Measurements from ENCODE around the gene SELE. TPM values are rescaled to one million over a fixed set of nuclear protein-coding genes. Genes with fewer than 3 reads are reported as not detected.

Gene SELE
- total RNA-seq, 4 donors from 2014 or later = 0.67 to 16.3 (median 1.5) TPM

- Histone ChIP-seq H3K27ac (no peak overlapping the region), H3K4me1 (no peaks in the 10 kb centered on the region), H3K4me3 (replicated peaks in 1 of 3) (no peak overlapping the region), H3K36me3 (no peaks in the 10 kb centered on the region), H3K27me3 (no peaks in the 10 kb centered on the region), H3K9me3 (no peaks in the 10 kb centered on the region)
- WGBS, 2 donors = 84 to 96% methylated on average over 2 of the region's 2 CpGs
- DNase-seq = no peak
- intact Hi-C loops (cut with DNase I) = no loop called here
- TF ChIP-seq, protein P1, sequence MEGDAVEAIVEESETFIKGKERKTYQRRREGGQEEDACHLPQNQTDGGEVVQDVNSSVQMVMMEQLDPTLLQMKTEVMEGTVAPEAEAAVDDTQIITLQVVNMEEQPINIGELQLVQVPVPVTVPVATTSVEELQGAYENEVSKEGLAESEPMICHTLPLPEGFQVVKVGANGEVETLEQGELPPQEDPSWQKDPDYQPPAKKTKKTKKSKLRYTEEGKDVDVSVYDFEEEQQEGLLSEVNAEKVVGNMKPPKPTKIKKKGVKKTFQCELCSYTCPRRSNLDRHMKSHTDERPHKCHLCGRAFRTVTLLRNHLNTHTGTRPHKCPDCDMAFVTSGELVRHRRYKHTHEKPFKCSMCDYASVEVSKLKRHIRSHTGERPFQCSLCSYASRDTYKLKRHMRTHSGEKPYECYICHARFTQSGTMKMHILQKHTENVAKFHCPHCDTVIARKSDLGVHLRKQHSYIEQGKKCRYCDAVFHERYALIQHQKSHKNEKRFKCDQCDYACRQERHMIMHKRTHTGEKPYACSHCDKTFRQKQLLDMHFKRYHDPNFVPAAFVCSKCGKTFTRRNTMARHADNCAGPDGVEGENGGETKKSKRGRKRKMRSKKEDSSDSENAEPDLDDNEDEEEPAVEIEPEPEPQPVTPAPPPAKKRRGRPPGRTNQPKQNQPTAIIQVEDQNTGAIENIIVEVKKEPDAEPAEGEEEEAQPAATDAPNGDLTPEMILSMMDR (IDR thresholded peaks at IDR 0.05) = no peak
- TF ChIP-seq POLR2A (IDR thresholded peaks at IDR 0.05) = no peak
Observed at GRCh38 chr1:169701261-169702005, 32.4 kb downstream of the SELE start.

DNA sequence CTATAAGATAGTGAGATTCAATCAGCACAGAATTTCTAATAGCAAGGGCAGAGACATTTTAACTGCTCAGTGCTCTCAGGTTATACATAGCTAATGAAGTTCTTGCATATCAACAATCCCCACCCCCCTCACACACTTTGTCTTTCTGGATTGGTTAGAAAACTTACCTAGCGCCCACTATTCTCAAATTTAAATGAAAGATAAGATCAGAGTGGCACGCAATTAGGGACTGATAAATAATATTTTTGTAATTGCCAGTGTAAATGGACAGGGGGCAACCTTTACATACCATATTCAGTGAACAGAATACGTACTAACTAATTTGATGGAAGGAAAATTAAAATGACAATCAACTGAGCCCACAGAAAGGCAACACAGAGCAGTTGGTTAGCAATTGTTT is 34.2 kb downstream of the SELE start:
- H3K9me3 ChIP-seq = no peaks in the 10 kb centered on the region
- intact Hi-C loops (cut with DNase I) = no loop called here
- no peak overlapping the region for H3K4me3 ChIP-seq (replicated peaks in 1 of 3)
- no peak for TF ChIP-seq POLR2A (IDR thresholded peaks at IDR 0.05)
- TF ChIP-seq, protein P1 (IDR thresholded peaks at IDR 0.05) = no peak
- no peaks in the 10 kb centered on the region for H3K36me3 ChIP-seq
- H3K27me3 ChIP-seq = no peaks in the 10 kb centered on the region
- DNase-seq = no peak
- H3K27ac ChIP-seq = no peak overlapping the region
- no peaks in the 10 kb centered on the region for H3K4me1 ChIP-seq
- WGBS, 2 donors = 56 to 70% methylated on average over 3 of the region's 3 CpGs

GRCh38 chr1:169698976-169699375 is 34.9 kb downstream of the SELE start:
- Histone ChIP-seq H3K27ac (no peak overlapping the region), H3K27me3 (no peaks in the 10 kb centered on the region), H3K36me3 (no peaks in the 10 kb centered on the region), H3K9me3 (no peaks in the 10 kb centered on the region), H3K4me1 (no peaks in the 10 kb centered on the region), H3K4me3 (replicated peaks in 1 of 3) (no peak overlapping the region)
- no peak for DNase-seq
- TF ChIP-seq, protein P1 (IDR thresholded peaks at IDR 0.05) = no peak
- TF ChIP-seq POLR2A (IDR thresholded peaks at IDR 0.05) = no peak
- intact Hi-C loops (cut with DNase I) = no loop called here
- 86 to 94% methylated on average over 3 of the region's 3 CpGs for WGBS, 2 donors

GRCh38 chr1:169697755-169698154 is 36.1 kb downstream of the SELE start:
- intact Hi-C loops (cut with DNase I) = no loop called here
- Histone ChIP-seq H3K36me3 (no peaks in the 10 kb centered on the region), H3K27me3 (no peaks in the 10 kb centered on the region), H3K4me3 (replicated peaks in 1 of 3) (no peak overlapping the region), H3K9me3 (no peaks in the 10 kb centered on the region), H3K4me1 (no peaks in the 10 kb centered on the region), H3K27ac (no peak overlapping the region)
- no peak for DNase-seq
- 90 to 94% methylated on average over 1 of the region's 1 CpG for WGBS, 2 donors
- TF ChIP-seq, protein P1 (IDR thresholded peaks at IDR 0.05) = no peak
- TF ChIP-seq POLR2A (IDR thresholded peaks at IDR 0.05) = no peak

- Histone ChIP-seq H3K9me3 (no peaks in the 10 kb centered on the region), H3K27me3 (no peaks in the 10 kb centered on the region), H3K4me3 (replicated peaks in 1 of 3) (no peak overlapping the region), H3K27ac (no peak overlapping the region), H3K36me3 (no peaks in the 10 kb centered on the region), H3K4me1 (no peaks in the 10 kb centered on the region)
- intact Hi-C loops (cut with DNase I) = no loop called here
- no peak for DNase-seq
- TF ChIP-seq, protein P1 (IDR thresholded peaks at IDR 0.05) = no peak
- no peak for TF ChIP-seq POLR2A (IDR thresholded peaks at IDR 0.05)
- WGBS, 2 donors = 77 to 81% methylated on average over 3 of the region's 3 CpGs
Observed at GRCh38 chr1:169696273-169697100, 37.4 kb downstream of the SELE start.
